Measurements from ENCODE around the gene HECTD1.
"Not testable (repeated sequence)": the region's sequence is repeated elsewhere in the genome, so short reads cannot be mapped to it uniquely, and the experiment has no call there.

The HECTD1 gene

GRCh38 chr14:31207755-31208545, at the start of gene HECTD1:
HECTD1 (minus strand) TSS chr14:31207793; CDS start chr14:31205936, 1,857 bp downstream.
- Mint-ChIP-seq H3K36me3 (peaks cover 12% of the 10 kb centered on the region), H3K27me3 (no peaks in the 10 kb centered on the region), H3K4me3 (peak within 1 kb of the TSS; percentile 92), H3K4me1 (peaks cover 60% of the 10 kb centered on the region), H3K9me3 (no peaks in the 10 kb centered on the region), H3K27ac (peak within 1 kb of the TSS; percentile 99)

DNA sequence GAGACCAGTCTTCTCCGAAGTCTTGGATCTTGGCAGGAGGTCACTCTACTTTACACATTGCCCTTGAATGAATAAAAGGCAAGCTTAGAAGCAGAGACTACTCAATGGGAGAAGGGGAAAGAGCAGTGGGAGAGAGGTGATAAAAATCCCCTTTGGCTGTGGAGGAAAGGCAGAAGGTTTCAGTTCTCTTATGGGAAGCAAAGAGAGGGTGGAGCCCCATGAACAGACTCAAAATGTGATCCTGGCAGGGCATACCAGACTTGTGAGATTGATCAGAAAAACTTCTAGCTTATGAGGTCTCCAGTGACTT, 49.6 kb upstream of the HECTD1 start:
- Mint-ChIP-seq H3K4me1 (no peaks in the 10 kb centered on the region), H3K27ac (no peak overlapping the region), H3K27me3 (no peaks in the 10 kb centered on the region), H3K4me3 (no peak overlapping the region), H3K9me3 (no peaks in the 10 kb centered on the region), H3K36me3 (no peaks in the 10 kb centered on the region)

GRCh38 chr14:31256534-31257243, 49.1 kb upstream of the HECTD1 start:
- Mint-ChIP-seq H3K4me3 (no peak overlapping the region), H3K27ac (no peak overlapping the region), H3K4me1 (no peaks in the 10 kb centered on the region), H3K9me3 (no peaks in the 10 kb centered on the region), H3K27me3 (no peaks in the 10 kb centered on the region), H3K36me3 (no peaks in the 10 kb centered on the region)

- not testable (repeated sequence) for H3K27me3 Mint-ChIP-seq, H3K4me3 Mint-ChIP-seq, H3K36me3 Mint-ChIP-seq, H3K27ac Mint-ChIP-seq, H3K4me1 Mint-ChIP-seq, H3K9me3 Mint-ChIP-seq
Measured at GRCh38 chr14:31255918-31256317, 48.3 kb upstream of the HECTD1 start.

- Mint-ChIP-seq H3K36me3 (no peaks in the 10 kb centered on the region), H3K27me3 (no peaks in the 10 kb centered on the region), H3K4me3 (no peak overlapping the region), H3K9me3 (no peaks in the 10 kb centered on the region), H3K27ac (no peak overlapping the region), H3K4me1 (no peaks in the 10 kb centered on the region)
Measured at GRCh38 chr14:31255286-31255685, 47.7 kb upstream of the HECTD1 start.

DNA sequence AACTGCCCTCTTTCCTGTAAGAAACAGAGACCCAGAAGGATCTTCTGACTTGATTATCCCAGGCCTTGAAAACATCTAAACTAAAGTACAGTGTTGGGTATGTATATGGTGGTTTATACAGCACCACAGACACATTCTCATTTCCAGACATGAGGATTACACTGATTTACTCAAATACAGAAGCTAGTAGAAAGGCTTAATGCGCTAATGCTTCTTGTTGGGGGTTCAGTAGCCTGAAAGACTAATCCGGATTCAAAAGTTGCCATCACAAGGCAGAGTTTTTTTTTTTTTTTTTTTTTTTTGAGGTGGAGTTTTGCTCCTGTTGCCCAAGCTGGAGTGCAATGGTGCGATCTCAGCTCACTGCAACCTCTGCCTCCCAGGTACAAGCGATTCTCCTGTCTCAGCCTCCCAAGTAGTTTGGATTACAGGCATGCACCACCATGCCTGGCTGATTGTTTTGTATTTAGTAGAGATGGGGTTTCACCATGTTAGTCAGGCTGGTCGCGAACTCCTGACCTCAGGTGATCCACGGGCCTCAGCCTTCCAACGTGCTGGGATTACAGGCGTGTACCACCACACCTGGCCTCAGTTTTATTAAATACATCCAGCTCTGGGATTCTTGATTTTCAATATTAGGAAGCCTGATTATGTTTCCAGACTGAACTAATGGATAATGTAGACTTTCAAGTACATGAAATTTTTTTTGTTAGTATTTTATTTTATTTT, 46.3 kb upstream of the HECTD1 start:
- Mint-ChIP-seq H3K27me3 (no peaks in the 10 kb centered on the region), H3K9me3 (no peaks in the 10 kb centered on the region), H3K4me1 (no peaks in the 10 kb centered on the region), H3K27ac (no peak overlapping the region), H3K4me3 (no peak overlapping the region), H3K36me3 (no peaks in the 10 kb centered on the region)

DNA sequence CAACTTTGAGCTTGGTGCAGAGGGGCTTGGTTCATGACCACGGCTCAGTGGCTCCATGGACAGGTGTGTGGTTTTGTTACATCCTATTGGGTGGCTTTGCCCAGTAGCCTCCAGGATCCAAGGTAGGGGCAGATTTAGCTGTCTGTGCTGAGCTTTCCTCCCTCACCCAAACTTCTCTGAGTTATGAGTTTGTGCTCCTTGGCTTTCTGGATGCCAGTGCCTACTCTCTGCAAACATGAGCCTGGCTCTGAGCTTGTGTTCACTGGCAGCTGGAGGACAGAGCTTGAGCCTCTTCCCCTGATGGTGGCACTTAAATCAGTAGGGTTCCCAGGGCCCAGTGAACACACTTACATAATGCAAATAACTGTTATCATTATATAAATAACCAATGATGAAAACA, 45.3 kb upstream of the HECTD1 start:
- Mint-ChIP-seq H3K27me3 (no peaks in the 10 kb centered on the region), H3K4me3 (no peak overlapping the region), H3K36me3 (no peaks in the 10 kb centered on the region), H3K4me1 (no peaks in the 10 kb centered on the region), H3K9me3 (no peaks in the 10 kb centered on the region), H3K27ac (no peak overlapping the region)

GRCh38 chr14:31251028-31251958, 43.7 kb upstream of the HECTD1 start:
- H3K27ac Mint-ChIP-seq, result no peak overlapping the region
- no peak overlapping the region for H3K4me3 Mint-ChIP-seq
- H3K27me3 Mint-ChIP-seq, result no peaks in the 10 kb centered on the region
- H3K9me3 Mint-ChIP-seq, result no peaks in the 10 kb centered on the region
- no peaks in the 10 kb centered on the region for H3K36me3 Mint-ChIP-seq
- H3K4me1 Mint-ChIP-seq, result no peaks in the 10 kb centered on the region

DNA sequence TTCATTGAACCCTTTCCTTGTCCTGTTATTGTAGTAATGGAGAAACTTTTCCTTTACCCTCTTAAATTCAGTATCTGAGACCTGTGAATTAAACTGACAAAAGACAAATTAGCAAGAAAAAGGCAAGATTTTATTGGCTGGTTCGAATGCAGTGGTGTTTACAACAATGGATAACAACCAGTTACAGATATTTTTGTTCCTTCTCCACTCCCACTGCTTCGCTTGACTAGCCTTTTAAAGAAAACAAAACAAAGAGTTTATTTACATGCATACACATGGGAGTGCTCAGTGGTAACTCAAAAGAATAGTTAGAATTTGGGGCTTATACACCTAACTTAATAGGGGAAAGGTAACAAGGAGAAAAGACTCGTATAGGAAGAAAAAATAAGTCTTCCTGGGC, 37.0 kb upstream of the HECTD1 start:
- H3K9me3 Mint-ChIP-seq, result no peaks in the 10 kb centered on the region
- no peak overlapping the region for H3K4me3 Mint-ChIP-seq
- no peak overlapping the region for H3K27ac Mint-ChIP-seq
- H3K4me1 Mint-ChIP-seq, result peaks cover 16% of the 10 kb centered on the region
- H3K27me3 Mint-ChIP-seq, result no peaks in the 10 kb centered on the region
- H3K36me3 Mint-ChIP-seq, result no peaks in the 10 kb centered on the region

- H3K27me3 Mint-ChIP-seq, result no peaks in the 10 kb centered on the region
- no peak overlapping the region for H3K27ac Mint-ChIP-seq
- H3K9me3 Mint-ChIP-seq, result no peaks in the 10 kb centered on the region
- no peaks in the 10 kb centered on the region for H3K36me3 Mint-ChIP-seq
- H3K4me1 Mint-ChIP-seq, result peaks cover 21% of the 10 kb centered on the region
- no peak overlapping the region for H3K4me3 Mint-ChIP-seq
Measured at GRCh38 chr14:31243860-31244259, 36.3 kb upstream of the HECTD1 start.

GRCh38 chr14:31242161-31242940, 34.8 kb upstream of the HECTD1 start:
- peaks cover 21% of the 10 kb centered on the region for H3K4me1 Mint-ChIP-seq
- H3K4me3 Mint-ChIP-seq, H3K36me3 Mint-ChIP-seq, H3K9me3 Mint-ChIP-seq, H3K27me3 Mint-ChIP-seq: not testable (repeated sequence)
- H3K27ac Mint-ChIP-seq, result peak overlapping the region; percentile 31

GRCh38 chr14:31241450-31242114, 34.0 kb upstream of the HECTD1 start:
- Mint-ChIP-seq H3K27ac (no peak overlapping the region), H3K4me3 (no peak overlapping the region), H3K36me3 (no peaks in the 10 kb centered on the region), H3K27me3 (no peaks in the 10 kb centered on the region), H3K4me1 (peaks cover 21% of the 10 kb centered on the region), H3K9me3 (no peaks in the 10 kb centered on the region)

DNA sequence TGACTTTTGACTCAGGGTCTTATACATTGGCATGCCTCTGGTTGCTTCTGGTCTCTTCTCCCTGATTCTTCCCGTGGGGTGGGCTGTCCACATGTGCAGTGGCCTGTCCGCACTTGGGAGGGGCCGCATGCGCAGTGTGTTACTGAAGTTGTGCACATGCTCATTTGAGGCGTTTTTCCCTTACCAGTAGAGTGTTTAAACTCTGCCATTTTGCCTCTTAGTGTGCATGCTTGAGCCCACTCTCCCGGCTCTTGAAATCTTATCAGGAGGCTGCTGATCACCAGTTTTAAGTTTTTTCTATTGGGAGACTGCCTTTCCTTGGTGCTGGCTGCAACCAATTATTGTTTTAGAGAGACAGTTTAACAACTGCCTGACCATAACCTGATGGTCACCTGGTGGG, 32.1 kb upstream of the HECTD1 start:
- no peaks in the 10 kb centered on the region for H3K27me3 Mint-ChIP-seq

GRCh38 chr14:31235462-31235861, 27.9 kb upstream of the HECTD1 start:
- H3K27me3 Mint-ChIP-seq, result no peaks in the 10 kb centered on the region
- H3K4me1 Mint-ChIP-seq, result peaks cover 7% of the 10 kb centered on the region

More for the DNA sequence above, 32.1 kb upstream of the HECTD1 start:
- Mint-ChIP-seq H3K36me3 (no peaks in the 10 kb centered on the region), H3K9me3 (no peaks in the 10 kb centered on the region), H3K4me1 (peaks cover 21% of the 10 kb centered on the region), H3K27ac (no peak overlapping the region), H3K4me3 (no peak overlapping the region)

More at GRCh38 chr14:31235462-31235861, 27.9 kb upstream of the HECTD1 start:
- no peaks in the 10 kb centered on the region for H3K9me3 Mint-ChIP-seq
- no peak overlapping the region for H3K4me3 Mint-ChIP-seq
- H3K27ac Mint-ChIP-seq, result no peak overlapping the region
- H3K36me3 Mint-ChIP-seq, result no peaks in the 10 kb centered on the region

All from activated naive CD4-positive, alpha-beta T cell treated with anti-CD3 and anti-CD28 coated beads, Interleukin-2, amount 50 U/mL, for 24 hours (primary cell).